Breast epithelium (tissue), 3 donors: ENCODE data around the gene ATXN10.

Experiments
- CTCF ChIP-seq, 3 donors: fragments of 450-650 bp; IDR thresholded peaks; one replicate each; pipeline ENCODE4 v1.5.1; 2016 to 2017; ENCODE audit warnings: antibody characterized with exemption in 3 of 3, mild to moderate bottlenecking in 3 of 3, moderate library complexity in 3 of 3
- POLR2A ChIP-seq: fragments of 450-650 bp; IDR thresholded peaks from one replicate; pipeline ENCODE4 v1.6.1; 2016; ENCODE audit warnings: antibody characterized with exemption, mild to moderate bottlenecking, moderate library complexity
- POLR2AphosphoS5 ChIP-seq, 3 donors: sonication (generic); formaldehyde crosslinking; IDR thresholded peaks; one replicate each; pipeline ENCODE4 v1.6.1; 2017; ENCODE audit warnings: antibody characterized with exemption in 3 of 3

DNA sequence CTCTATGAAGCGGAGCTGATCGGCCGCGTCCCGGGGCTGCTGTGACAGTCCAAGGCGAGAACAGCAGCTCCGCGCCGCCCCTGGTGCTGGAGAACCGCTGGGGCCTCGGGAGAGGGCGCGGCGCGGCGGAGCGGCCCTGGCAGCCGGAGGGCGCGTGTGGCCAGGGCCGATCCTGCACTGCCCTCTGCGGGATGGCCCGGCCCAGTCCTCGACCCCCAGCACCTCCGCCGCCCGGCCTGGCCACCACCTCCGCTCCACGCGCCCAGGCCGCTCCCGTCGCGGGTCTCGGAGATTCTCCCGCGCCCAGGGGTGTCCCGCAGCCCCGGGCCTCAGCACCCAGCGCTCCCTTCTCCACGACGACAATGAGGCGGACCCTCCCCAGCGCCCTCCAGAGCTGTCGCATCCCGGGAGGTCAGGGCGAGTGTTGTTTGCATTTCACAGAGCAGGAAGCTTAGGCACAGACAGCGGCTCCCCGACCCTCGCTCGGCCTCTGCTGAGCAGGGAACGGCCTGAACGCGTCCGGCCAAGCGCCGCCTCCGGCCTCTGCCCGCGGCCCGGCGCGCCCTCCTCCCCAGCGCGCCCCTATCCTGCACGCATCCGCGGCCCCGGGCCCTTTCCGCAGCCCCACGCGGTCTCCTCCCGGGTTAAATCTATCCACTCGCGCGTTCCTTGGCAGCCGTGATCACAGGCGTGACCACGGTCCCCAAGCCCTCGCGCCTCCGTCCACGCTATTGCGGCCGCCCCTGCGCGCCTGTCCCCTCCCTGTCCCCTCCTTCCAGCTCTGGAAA, 195.7 kb downstream of the ATXN10 start:
- TF ChIP-seq POLR2AphosphoS5 (IDR thresholded peaks at IDR 0.05) (no peak), CTCF (IDR thresholded peaks at IDR 0.05) (no peak), POLR2A (no peak)
